B cell (primary cell): Measurements from ENCODE around the gene GLIPR1L1. TPM values are rescaled to one million over a fixed set of nuclear protein-coding genes. Genes with fewer than 3 reads are reported as not detected.
"Not testable (repeated sequence)": the region's sequence is repeated elsewhere in the genome, so short reads cannot be mapped to it uniquely, and the experiment has no call there.

ENCODE experiments used
- ATAC-seq: fragments of 200-7000 bp; cut with Tn5 transposase; one replicate; pipeline ENCODE4 v1.10.0; 2021; ENCODE audit warnings: low read depth, mild to moderate bottlenecking, moderate number of reproducible peaks, moderate library complexity
- CTCF ChIA-PET: fragments of 350-600 bp; sonication (Branson Sonifier 250); formaldehyde crosslinking; loops from one replicate; lab custom pipeline; 2021; ENCODE audit warnings: antibody characterized with exemption, inconsistent platforms; lab: Charles Lee
- POLR2A ChIA-PET: fragments of 350-600 bp; sonication (Branson Sonifier 250); formaldehyde crosslinking; loops from one replicate; lab custom pipeline; 2021; ENCODE audit warnings: antibody characterized with exemption; lab: Charles Lee
- DNase-seq: peaks from one replicate; pipeline ENCODE4 v3.0.0; 2013
- H2AFZ ChIP-seq: 2 replicates; pipeline ENCODE4 v1.6.1; 2012; ENCODE audit warnings: mild to moderate bottlenecking, low read depth, low read length; ENCODE audit not compliant: insufficient read depth, poor library complexity, severe bottlenecking
- H3K27ac ChIP-seq, 2 donors: 1 replicate in 1 of 2; 2 replicates in 1 of 2; pipeline ENCODE4 v1.5.1; 2012 to 2013; ENCODE audit warnings: low read length in 2 of 2, mild to moderate bottlenecking in 2 of 2, moderate library complexity in 1 of 2
- H3K27me3 ChIP-seq, 4 experiments: fragments of 200-600 bp in 1 of 4; sonication (generic) in 1 of 4; replicated peaks in 1 of 4; 1 replicate in 2 of 4; 2 replicates in 2 of 4; pipeline versions ENCODE4 v1.6.1 to v1.7.0; 2013 to 2016; ENCODE audit warnings: low read length in 3 of 4, mild to moderate bottlenecking in 2 of 4, mixed read lengths in 1 of 4, moderate library complexity in 1 of 4; ENCODE audit not compliant: insufficient read depth in 4 of 4, control insufficient read depth in 3 of 4; ENCODE audit errors: control extremely low read depth in 1 of 4
- H3K36me3 ChIP-seq, 2 experiments: replicated peaks in 1 of 2; 1 replicate in 1 of 2; 2 replicates in 1 of 2; pipeline versions ENCODE4 v1.6.1 to v1.7.1; 2013; ENCODE audit warnings: low read length in 1 of 2; ENCODE audit not compliant: insufficient read depth in 2 of 2, control insufficient read depth in 1 of 2; ENCODE audit errors: control extremely low read depth in 1 of 2, extremely low read depth in 1 of 2
- H3K4me1 ChIP-seq, 2 donors: fragments of 200-600 bp in 1 of 2; sonication (generic) in 1 of 2; 1 replicate in 1 of 2; 2 replicates in 1 of 2; pipeline versions ENCODE4 v1.5.1 to v1.6.1; 2013 to 2017; ENCODE audit warnings: low read length in 2 of 2; ENCODE audit not compliant: control insufficient read depth in 2 of 2, insufficient read depth in 2 of 2
- H3K4me2 ChIP-seq: replicated peaks from 2 replicates; pipeline ENCODE3; 2012; ENCODE audit warnings: mild to moderate bottlenecking, low read depth, low read length; ENCODE audit not compliant: poor library complexity, severe bottlenecking
- H3K4me3 ChIP-seq, 5 experiments: fragments of 200-600 bp in 1 of 5; sonication (generic) in 1 of 5; 1 replicate in 3 of 5; 2 replicates in 2 of 5; pipeline versions ENCODE4 v1.5.1 to v1.7.0; 2011 to 2016; ENCODE audit warnings: low read length in 4 of 5, mild to moderate bottlenecking in 4 of 5, low read depth in 2 of 5, control low read depth in 1 of 5, moderate library complexity in 1 of 5; ENCODE audit not compliant: insufficient read depth in 1 of 5; ENCODE audit errors: control extremely low read depth in 1 of 5, extremely low read depth in 1 of 5
- H3K79me2 ChIP-seq: fragments of 200-600 bp; sonication (generic); one replicate; pipeline ENCODE4 v1.6.0; 2016; ENCODE audit warnings: low read length; ENCODE audit not compliant: control insufficient read depth, insufficient read depth
- H3K9ac ChIP-seq: fragments of 200-600 bp; sonication (generic); 2 replicates; pipeline ENCODE4 v1.6.1; 2017; ENCODE audit warnings: mild to moderate bottlenecking, low read length, moderate library complexity
- H3K9me3 ChIP-seq, 3 donors: one replicate each; pipeline versions ENCODE4 v1.6.1 to v1.7.1; 2013; ENCODE audit warnings: low read length in 2 of 3; ENCODE audit not compliant: control insufficient read depth in 2 of 3, insufficient read depth in 1 of 3; ENCODE audit errors: control extremely low read depth in 1 of 3
- H4K20me1 ChIP-seq: 2 replicates; pipeline ENCODE4 v1.6.0; 2012; ENCODE audit warnings: mild to moderate bottlenecking, low read length; ENCODE audit not compliant: insufficient read depth, control insufficient read depth, poor library complexity, severe bottlenecking
- H3K27ac Mint-ChIP-seq: one replicate; pipeline ENCODE4 v1.8.0; 2021; ENCODE audit warnings: mixed read lengths
- H3K27me3 Mint-ChIP-seq: one replicate; pipeline ENCODE4 v1.8.0; 2021; ENCODE audit warnings: mixed read lengths
- H3K4me1 Mint-ChIP-seq: one replicate; pipeline ENCODE4 v1.8.0; 2021; ENCODE audit warnings: mixed read lengths
- H3K4me3 Mint-ChIP-seq: one replicate; pipeline ENCODE4 v1.8.0; 2021; ENCODE audit warnings: mixed read lengths
- H3K9me3 Mint-ChIP-seq: one replicate; pipeline ENCODE4 v1.8.0; 2022; ENCODE audit warnings: mixed read lengths; ENCODE audit not compliant: insufficient read depth
- CTCF ChIP-seq: fragments of 200-600 bp; IDR thresholded peaks from one replicate; pipeline ENCODE4 v1.8.0; 2022; ENCODE audit warnings: antibody characterized with exemption, mild to moderate bottlenecking
- EZH2 ChIP-seq: IDR thresholded peaks from 2 replicates; pipeline ENCODE4 v1.6.1; 2012; ENCODE audit warnings: borderline replicate concordance, low read depth, mild to moderate bottlenecking, moderate library complexity, low read length; ENCODE audit not compliant: insufficient read depth, poor library complexity, severe bottlenecking
- WGBS: methylation state at CpG from one replicate; pipeline ENCODE4 v1.1.5; 2013; ENCODE audit warnings: missing lambda C conversion rate; ENCODE audit not compliant: insufficient coverage; 5-methylcytosine and 5-hydroxymethylcytosine counted together
- intact Hi-C: fragments of 100-400 bp; cut with micrococcal nuclease; formaldehyde crosslinking; loops from one replicate; pipeline ENCODE4 v1.10.0; 2022
- polyA plus RNA-seq: library from polyadenylated mRNA; depleted of rRNA; stranded (reverse); fragments of >200 nt; gene quantifications from 2 replicates; pipeline ENCODE4 v1.2.3, GENCODE V29; 2012
- total RNA-seq, 2 donors: library from RNA; stranded (reverse); fragments of 120-200 nt in 1 of 2; gene quantifications; 1 replicate in 1 of 2; 2 replicates in 1 of 2; pipeline versions ENCODE4 v1.2.3 to v1.2.4, GENCODE V29; 2013 to 2022

GLIPR1L1 gene
- total and polyA plus RNA-seq, 2 donors (not counting 1 experiment from before 2014, with no cell fraction given): not detected

- Histone ChIP-seq H3K4me2 (no peak overlapping the region), H3K4me1 (no peaks in the 10 kb centered on the region), H2AFZ (no peak overlapping the region), H3K27me3 (no peaks in the 10 kb centered on the region), H3K27ac (no peak overlapping the region), H3K4me3 (no peak overlapping the region), H3K9ac (no peak overlapping the region), H3K9me3 (no peaks in the 10 kb centered on the region), H3K36me3 (no peaks in the 10 kb centered on the region), H4K20me1 (no peaks in the 10 kb centered on the region), H3K79me2 (no peaks in the 10 kb centered on the region)
- WGBS: no CpG with 5 or more reads among the region's 2 CpGs
- DNase-seq: no peak
- TF ChIP-seq CTCF (no peak), EZH2 (no peak)
- Mint-ChIP-seq H3K27ac (no peak overlapping the region), H3K27me3 (peaks cover 10% of the 10 kb centered on the region), H3K4me3 (no peak overlapping the region), H3K4me1 (no peaks in the 10 kb centered on the region), H3K9me3 (peaks cover 2% of the 10 kb centered on the region)
- ChIA-PET CTCF (no interaction called here), POLR2A (no interaction called here)
- ATAC-seq: no peak
- intact Hi-C loops: no loop called here
Measured at GRCh38 chr12:75345531-75345930, 11.1 kb downstream of the GLIPR1L1 start.

GRCh38 chr12:75346215-75346614, 11.7 kb downstream of the GLIPR1L1 start:
- DNase-seq, H3K4me2 ChIP-seq, ATAC-seq, H3K9me3 Mint-ChIP-seq, H3K4me1 Mint-ChIP-seq, POLR2A ChIA-PET, H3K4me3 Mint-ChIP-seq, H3K27ac Mint-ChIP-seq, H3K27ac ChIP-seq, H3K27me3 ChIP-seq, H3K4me1 ChIP-seq, H3K9me3 ChIP-seq, H3K36me3 ChIP-seq, H3K9ac ChIP-seq, H3K79me2 ChIP-seq, CTCF ChIA-PET, intact Hi-C loops, H4K20me1 ChIP-seq, H2AFZ ChIP-seq, H3K4me3 ChIP-seq: not testable (repeated sequence)
- H3K27me3 Mint-ChIP-seq: peaks cover 14% of the 10 kb centered on the region
- no CpG with 5 or more reads among the region's 6 CpGs for WGBS
